ENCODE results near the gene TULP4.

Gene TULP4

GRCh38 chr6:158290040-158290439 lies 22.2 kb upstream of the TULP4 start:
- TF ChIP-seq ZBTB6 (tag by site-specific recombination; IDR thresholded peaks at IDR 0.05) (peak; percentile 46; the same call in 1 of the 2 replicates), ZBTB10 (tag by site-specific recombination; IDR thresholded peaks at IDR 0.05) (no peak), ZNF121 (tag by site-specific recombination; IDR thresholded peaks at IDR 0.05) (peak; percentile 70; the same call in 1 of the 2 replicates), ZNF26 (tag by site-specific recombination; IDR thresholded peaks at IDR 0.05) (no peak)
- POLR2A ChIA-PET: no interaction called here
- Histone ChIP-seq H3K4me3 (ENCODE audit: low read depth, low read length) (no peak overlapping the region), H3K36me3 (ENCODE audit: control insufficient read depth in 2 of 2, insufficient read depth in 1 of 2, low read length in 2 of 2) (peaks cover 0 to 7% of the 10 kb centered on the region in 2 experiments; a peak in 2 of 3 replicates), H3K4me1 (ENCODE audit: control insufficient read depth, insufficient read depth, low read length) (peaks cover 26% of the 10 kb centered on the region), H3K9me3 (ENCODE audit: control insufficient read depth, insufficient read depth, low read depth, low read length) (no peaks in the 10 kb centered on the region), H3K27ac (ENCODE audit: extremely low read depth, low read depth, low read length) (no peak overlapping the region)
- CTCF ChIA-PET: interaction anchor here (0.7 kb wide), 1 partner anchor 229 kb away, joined by 3 read pairs; no protein-coding TSS in a partner anchor

- ChIA-PET POLR2A (no interaction called here), CTCF (interaction anchor here (0.6 to 0.7 kb wide), 2 partner anchors 86 to 400 kb away, joined by 3 to 4 read pairs; no protein-coding TSS in a partner anchor)
- H3K4me1 ChIP-seq (ENCODE audit: control insufficient read depth, insufficient read depth, low read length): peaks cover 26% of the 10 kb centered on the region
- no peak overlapping the region for H3K27ac ChIP-seq (ENCODE audit: extremely low read depth, low read depth, low read length)
- TF ChIP-seq ZNF549 (tag by site-specific recombination; IDR thresholded peaks at IDR 0.05): no peak
- TF ChIP-seq ZNF785 (tag by site-specific recombination; IDR thresholded peaks at IDR 0.05): no peak
- no peak for TF ChIP-seq HOXD13 (CRISPR knock-in tag; IDR thresholded peaks at IDR 0.05; ENCODE audit: borderline replicate concordance)
- TF ChIP-seq SP3 (tag by site-specific recombination; IDR thresholded peaks at IDR 0.05): no peak
- no peak for TF ChIP-seq ZNF19 (tag by site-specific recombination; IDR thresholded peaks at IDR 0.05; ENCODE audit: low read depth)
- no peak for TF ChIP-seq PRDM4 (tag by site-specific recombination; IDR thresholded peaks at IDR 0.05)
- no peak for TF ChIP-seq ZNF433 (tag by site-specific recombination; IDR thresholded peaks at IDR 0.05; ENCODE audit: low read depth)
- TF ChIP-seq ZNF513 (tag by site-specific recombination; IDR thresholded peaks at IDR 0.05): no peak
- no peak for TF ChIP-seq ZNF248 (tag by site-specific recombination; IDR thresholded peaks at IDR 0.05)
- no peaks in the 10 kb centered on the region for H3K9me3 ChIP-seq (ENCODE audit: control insufficient read depth, insufficient read depth, low read depth, low read length)
- H3K4me3 ChIP-seq (ENCODE audit: low read depth, low read length): no peak overlapping the region
- H3K36me3 ChIP-seq (ENCODE audit: control insufficient read depth in 2 of 2, insufficient read depth in 1 of 2, low read length in 2 of 2): peaks cover 0 to 8% of the 10 kb centered on the region in 2 experiments; a peak in 2 of 3 replicates
Measured at GRCh38 chr6:158290659-158291058, 21.6 kb upstream of the TULP4 start.

Data from HEK293 (cell line).